T-helper 9 cell (primary cell): Measurements from ENCODE around the gene C4orf50.
"Not testable (repeated sequence)": the region's sequence is repeated elsewhere in the genome, so short reads cannot be mapped to it uniquely, and the experiment has no call there.

ENCODE experiments used
- DNase-seq: peaks from one replicate; pipeline ENCODE4 v3.0.0-alpha.2; 2020

C4orf50 gene

GRCh38 chr4:6012200-6012599 is 6.0 kb downstream of the C4orf50 start:
- DNase-seq: no peak

GRCh38 chr4:6011686-6012085 is 6.5 kb downstream of the C4orf50 start:
- no peak for DNase-seq

GRCh38 chr4:6011271-6011671 is 7.0 kb downstream of the C4orf50 start:
- no peak for DNase-seq

GRCh38 chr4:6010789-6011188 is 7.4 kb downstream of the C4orf50 start:
- DNase-seq: no peak

- no peak for DNase-seq
Measured at GRCh38 chr4:6009452-6009851, 8.8 kb downstream of the C4orf50 start.

GRCh38 chr4:6008766-6009385 is 9.4 kb downstream of the C4orf50 start:
- DNase-seq: no peak

- DNase-seq: no peak
Measured at GRCh38 chr4:6008092-6008551, 10.1 kb downstream of the C4orf50 start.

GRCh38 chr4:6005175-6005574 is 13.1 kb downstream of the C4orf50 start:
- no peak for DNase-seq

GRCh38 chr4:6003485-6003884 is 14.7 kb downstream of the C4orf50 start:
- DNase-seq: not testable (repeated sequence)

- DNase-seq: no peak
Measured at GRCh38 chr4:6002926-6003325, 15.3 kb downstream of the C4orf50 start.

- no peak for DNase-seq
Measured at GRCh38 chr4:6002492-6002833, 15.8 kb downstream of the C4orf50 start.

GRCh38 chr4:6001680-6002491 is 16.3 kb downstream of the C4orf50 start:
- DNase-seq: no peak

GRCh38 chr4:5999830-6000365 is 18.3 kb downstream of the C4orf50 start:
- no peak for DNase-seq

GRCh38 chr4:5999356-5999755 is 18.9 kb downstream of the C4orf50 start:
- no peak for DNase-seq

GRCh38 chr4:5998333-5998936 is 19.8 kb downstream of the C4orf50 start:
- DNase-seq: peak; percentile 25

- no peak for DNase-seq
Measured at GRCh38 chr4:5996641-5997040, 21.6 kb downstream of the C4orf50 start.

GRCh38 chr4:5995901-5996623 is 22.2 kb downstream of the C4orf50 start:
- DNase-seq: no peak

GRCh38 chr4:5993876-5994811 is 24.1 kb downstream of the C4orf50 start:
- DNase-seq: no peak

GRCh38 chr4:5993346-5993745 is 24.9 kb downstream of the C4orf50 start:
- DNase-seq: not testable (repeated sequence)

GRCh38 chr4:5992828-5993321 is 25.4 kb downstream of the C4orf50 start:
- no peak for DNase-seq

GRCh38 chr4:5992171-5992827 is 25.9 kb downstream of the C4orf50 start:
- DNase-seq: no peak
